ENCODE results near the gene BCCIP. TPM values are rescaled to one million over a fixed set of nuclear protein-coding genes. Genes with fewer than 3 reads are reported as not detected.

The BCCIP gene
- total RNA-seq, 1 experiment from 2014 or later = 30.1 TPM

- Histone ChIP-seq H3K9me2 (replicated peaks; ENCODE audit: insufficient read depth, low read length) (no peaks in the 10 kb centered on the region), H3K4me3 (ENCODE audit: low read length) (no peak overlapping the region), H3K9me3 (ENCODE audit: low read length) (no peaks in the 10 kb centered on the region), H2AFZ (ENCODE audit: low read length) (no peak overlapping the region), H4K20me1 (ENCODE audit: insufficient read depth, low read depth, low read length) (0 out of 2 replicates have a peak, but pooled peaks cover 3% of the 10 kb centered on the region), H3K27ac (ENCODE audit: low read length) (no peak overlapping the region), H3K79me2 (ENCODE audit: low read length) (no peaks in the 10 kb centered on the region), H3K27me3 (ENCODE audit: low read length) (no peaks in the 10 kb centered on the region), H3K4me2 (ENCODE audit: low read depth, low read length, poor library complexity, severe bottlenecking) (no peak overlapping the region), H3K36me3 (ENCODE audit: insufficient read depth, low read length) (no peaks in the 10 kb centered on the region), H3K4me1 (ENCODE audit: low read length) (peaks cover 22% of the 10 kb centered on the region), H3K9ac (ENCODE audit: low read length) (no peak overlapping the region)
- DNase-seq = no peak
These were observed 42.0 kb upstream of the BCCIP start for GRCh38 chr10:125781374-125781773.

DNA sequence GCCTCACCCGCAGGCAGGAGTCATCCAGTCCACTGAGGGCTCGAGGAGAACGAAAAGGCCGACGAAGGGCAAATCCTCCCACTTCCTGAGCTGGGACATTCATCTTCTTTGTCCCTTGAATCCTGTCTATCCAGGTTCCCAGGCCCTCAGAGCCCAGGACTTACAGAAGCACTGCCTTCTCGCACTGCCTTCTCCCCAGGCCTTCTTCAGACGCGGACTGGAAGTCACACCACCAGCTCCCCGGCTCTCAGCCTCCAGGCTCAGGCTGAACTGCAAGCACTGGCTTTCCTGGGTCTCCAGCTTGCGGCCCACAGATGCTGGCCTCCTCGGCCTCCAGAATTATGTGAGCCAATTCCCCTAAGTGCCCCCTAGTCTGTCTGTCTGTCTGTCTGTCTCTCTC, 41.3 kb upstream of the BCCIP start:
- no peaks in the 10 kb centered on the region for H3K79me2 ChIP-seq (ENCODE audit: low read length)
- no peak overlapping the region for H2AFZ ChIP-seq (ENCODE audit: low read length)
- no peak overlapping the region for H3K4me3 ChIP-seq (ENCODE audit: low read length)
- no peaks in the 10 kb centered on the region for H3K27me3 ChIP-seq (ENCODE audit: low read length)
- H3K9ac ChIP-seq (ENCODE audit: low read length) = no peak overlapping the region
- no peaks in the 10 kb centered on the region for H3K9me2 ChIP-seq (replicated peaks; ENCODE audit: insufficient read depth, low read length)
- DNase-seq = no peak
- H3K4me2 ChIP-seq (ENCODE audit: low read depth, low read length, poor library complexity, severe bottlenecking) = no peak overlapping the region
- no peaks in the 10 kb centered on the region for H3K9me3 ChIP-seq (ENCODE audit: low read length)
- 0 out of 2 replicates have a peak, but pooled peaks cover 3% of the 10 kb centered on the region for H4K20me1 ChIP-seq (ENCODE audit: insufficient read depth, low read depth, low read length)
- peaks cover 22% of the 10 kb centered on the region for H3K4me1 ChIP-seq (ENCODE audit: low read length)
- no peaks in the 10 kb centered on the region for H3K36me3 ChIP-seq (ENCODE audit: insufficient read depth, low read length)
- no peak overlapping the region for H3K27ac ChIP-seq (ENCODE audit: low read length)

DNA sequence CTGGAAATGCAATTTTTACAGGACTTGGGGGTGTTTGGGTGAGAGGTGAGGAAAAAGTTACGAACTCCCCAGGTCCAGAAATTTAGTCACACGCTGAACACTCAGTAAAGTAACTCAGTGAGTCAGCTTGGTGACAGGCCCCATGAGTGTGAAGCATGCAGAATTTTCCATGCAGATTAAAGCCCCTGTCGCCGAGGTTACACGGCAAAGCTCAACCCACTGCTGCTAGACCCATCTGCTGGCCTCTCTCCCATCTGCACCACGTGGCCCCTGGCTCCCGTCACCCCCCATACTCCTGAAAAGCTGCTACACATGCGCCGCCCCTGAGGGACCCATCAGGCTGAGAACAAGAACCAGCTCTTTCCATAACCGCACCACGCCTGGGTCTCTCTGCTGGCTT, 40.7 kb upstream of the BCCIP start:
- Histone ChIP-seq H3K27me3 (ENCODE audit: low read length) (no peaks in the 10 kb centered on the region), H3K4me1 (ENCODE audit: low read length) (peaks cover 22% of the 10 kb centered on the region)

GRCh38 chr10:125783408-125783807, 39.9 kb upstream of the BCCIP start:
- DNase-seq = no peak
- H4K20me1 ChIP-seq (ENCODE audit: insufficient read depth, low read depth, low read length) = 0 out of 2 replicates have a peak, but pooled peaks cover 3% of the 10 kb centered on the region
- H3K4me1 ChIP-seq (ENCODE audit: low read length) = peaks cover 22% of the 10 kb centered on the region
- no peak overlapping the region for H3K27ac ChIP-seq (ENCODE audit: low read length)
- no peak overlapping the region for H2AFZ ChIP-seq (ENCODE audit: low read length)
- no peaks in the 10 kb centered on the region for H3K9me2 ChIP-seq (replicated peaks; ENCODE audit: insufficient read depth, low read length)
- H3K36me3 ChIP-seq (ENCODE audit: insufficient read depth, low read length) = no peaks in the 10 kb centered on the region
- H3K9ac ChIP-seq (ENCODE audit: low read length) = no peak overlapping the region
- no peak overlapping the region for H3K4me2 ChIP-seq (ENCODE audit: low read depth, low read length, poor library complexity, severe bottlenecking)
- H3K79me2 ChIP-seq (ENCODE audit: low read length) = no peaks in the 10 kb centered on the region
- H3K27me3 ChIP-seq (ENCODE audit: low read length) = no peaks in the 10 kb centered on the region
- H3K4me3 ChIP-seq (ENCODE audit: low read length) = no peak overlapping the region
- no peaks in the 10 kb centered on the region for H3K9me3 ChIP-seq (ENCODE audit: low read length)

More for the DNA sequence above, 40.7 kb upstream of the BCCIP start:
- H3K27ac ChIP-seq (ENCODE audit: low read length) = no peak overlapping the region
- no peaks in the 10 kb centered on the region for H3K9me2 ChIP-seq (replicated peaks; ENCODE audit: insufficient read depth, low read length)
- no peak for DNase-seq
- H3K4me3 ChIP-seq (ENCODE audit: low read length) = no peak overlapping the region
- no peaks in the 10 kb centered on the region for H3K79me2 ChIP-seq (ENCODE audit: low read length)
- 0 out of 2 replicates have a peak, but pooled peaks cover 3% of the 10 kb centered on the region for H4K20me1 ChIP-seq (ENCODE audit: insufficient read depth, low read depth, low read length)
- no peak overlapping the region for H3K4me2 ChIP-seq (ENCODE audit: low read depth, low read length, poor library complexity, severe bottlenecking)
- no peaks in the 10 kb centered on the region for H3K36me3 ChIP-seq (ENCODE audit: insufficient read depth, low read length)
- no peaks in the 10 kb centered on the region for H3K9me3 ChIP-seq (ENCODE audit: low read length)
- H2AFZ ChIP-seq (ENCODE audit: low read length) = no peak overlapping the region
- H3K9ac ChIP-seq (ENCODE audit: low read length) = no peak overlapping the region

DNA sequence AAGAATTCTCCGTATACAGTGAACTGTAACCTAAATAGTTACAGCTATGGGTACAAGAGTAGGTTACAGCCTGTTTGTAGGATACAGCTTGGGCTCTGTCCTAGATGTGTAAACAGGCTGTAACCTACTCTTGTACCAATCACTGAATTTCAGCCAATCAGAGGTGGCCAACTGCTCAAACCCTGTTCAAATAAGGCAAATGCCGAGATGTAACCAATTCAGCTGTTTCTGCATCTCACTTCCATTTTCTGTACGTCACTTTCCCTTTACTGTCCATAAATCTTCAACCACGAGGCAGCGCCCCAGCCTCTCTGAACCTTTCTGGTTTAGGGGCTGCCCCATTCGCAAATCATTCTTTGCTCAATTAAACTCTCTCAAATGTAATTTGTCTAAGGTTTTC, 39.4 kb upstream of the BCCIP start:
- no peaks in the 10 kb centered on the region for H3K9me3 ChIP-seq (ENCODE audit: low read length)
- H2AFZ ChIP-seq (ENCODE audit: low read length) = no peak overlapping the region
- H3K4me3 ChIP-seq (ENCODE audit: low read length) = no peak overlapping the region
- no peak overlapping the region for H3K27ac ChIP-seq (ENCODE audit: low read length)
- no peak for DNase-seq
- H3K9ac ChIP-seq (ENCODE audit: low read length) = no peak overlapping the region
- H3K9me2 ChIP-seq (replicated peaks; ENCODE audit: insufficient read depth, low read length) = no peaks in the 10 kb centered on the region
- no peaks in the 10 kb centered on the region for H3K27me3 ChIP-seq (ENCODE audit: low read length)
- peaks cover 22% of the 10 kb centered on the region for H3K4me1 ChIP-seq (ENCODE audit: low read length)
- 0 out of 2 replicates have a peak, but pooled peaks cover 3% of the 10 kb centered on the region for H4K20me1 ChIP-seq (ENCODE audit: insufficient read depth, low read depth, low read length)
- no peak overlapping the region for H3K4me2 ChIP-seq (ENCODE audit: low read depth, low read length, poor library complexity, severe bottlenecking)
- H3K79me2 ChIP-seq (ENCODE audit: low read length) = no peaks in the 10 kb centered on the region
- no peaks in the 10 kb centered on the region for H3K36me3 ChIP-seq (ENCODE audit: insufficient read depth, low read length)

DNA sequence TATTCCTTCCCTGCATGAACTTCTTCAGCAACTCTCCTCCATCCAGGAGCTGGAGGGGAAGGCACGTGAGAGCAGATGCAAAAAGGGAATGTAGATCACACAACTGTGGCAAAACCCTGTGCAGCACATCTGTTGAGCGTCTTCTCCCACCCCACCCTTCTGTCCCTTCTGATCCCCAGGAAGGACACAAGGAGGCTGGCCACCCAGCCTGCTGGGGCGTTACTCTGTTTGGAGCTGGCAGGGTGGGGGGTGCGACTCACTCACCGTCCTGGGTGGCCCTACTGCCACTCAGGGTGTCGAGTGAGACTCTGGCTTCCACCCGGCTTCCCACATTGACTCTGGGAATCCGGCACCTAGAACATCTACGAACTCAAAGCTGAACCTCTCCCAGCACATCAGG, 37.6 kb upstream of the BCCIP start:
- Histone ChIP-seq H3K9ac (ENCODE audit: low read length) (no peak overlapping the region), H3K9me3 (ENCODE audit: low read length) (no peaks in the 10 kb centered on the region), H4K20me1 (ENCODE audit: insufficient read depth, low read depth, low read length) (0 out of 2 replicates have a peak, but pooled peaks cover 3% of the 10 kb centered on the region), H3K27me3 (ENCODE audit: low read length) (no peaks in the 10 kb centered on the region), H2AFZ (ENCODE audit: low read length) (no peak overlapping the region), H3K36me3 (ENCODE audit: insufficient read depth, low read length) (no peaks in the 10 kb centered on the region), H3K27ac (ENCODE audit: low read length) (no peak overlapping the region), H3K79me2 (ENCODE audit: low read length) (no peaks in the 10 kb centered on the region), H3K4me2 (ENCODE audit: low read depth, low read length, poor library complexity, severe bottlenecking) (no peak overlapping the region), H3K4me3 (ENCODE audit: low read length) (no peak overlapping the region), H3K9me2 (replicated peaks; ENCODE audit: insufficient read depth, low read length) (no peaks in the 10 kb centered on the region), H3K4me1 (ENCODE audit: low read length) (peaks cover 4% of the 10 kb centered on the region)
- DNase-seq = no peak

DNA sequence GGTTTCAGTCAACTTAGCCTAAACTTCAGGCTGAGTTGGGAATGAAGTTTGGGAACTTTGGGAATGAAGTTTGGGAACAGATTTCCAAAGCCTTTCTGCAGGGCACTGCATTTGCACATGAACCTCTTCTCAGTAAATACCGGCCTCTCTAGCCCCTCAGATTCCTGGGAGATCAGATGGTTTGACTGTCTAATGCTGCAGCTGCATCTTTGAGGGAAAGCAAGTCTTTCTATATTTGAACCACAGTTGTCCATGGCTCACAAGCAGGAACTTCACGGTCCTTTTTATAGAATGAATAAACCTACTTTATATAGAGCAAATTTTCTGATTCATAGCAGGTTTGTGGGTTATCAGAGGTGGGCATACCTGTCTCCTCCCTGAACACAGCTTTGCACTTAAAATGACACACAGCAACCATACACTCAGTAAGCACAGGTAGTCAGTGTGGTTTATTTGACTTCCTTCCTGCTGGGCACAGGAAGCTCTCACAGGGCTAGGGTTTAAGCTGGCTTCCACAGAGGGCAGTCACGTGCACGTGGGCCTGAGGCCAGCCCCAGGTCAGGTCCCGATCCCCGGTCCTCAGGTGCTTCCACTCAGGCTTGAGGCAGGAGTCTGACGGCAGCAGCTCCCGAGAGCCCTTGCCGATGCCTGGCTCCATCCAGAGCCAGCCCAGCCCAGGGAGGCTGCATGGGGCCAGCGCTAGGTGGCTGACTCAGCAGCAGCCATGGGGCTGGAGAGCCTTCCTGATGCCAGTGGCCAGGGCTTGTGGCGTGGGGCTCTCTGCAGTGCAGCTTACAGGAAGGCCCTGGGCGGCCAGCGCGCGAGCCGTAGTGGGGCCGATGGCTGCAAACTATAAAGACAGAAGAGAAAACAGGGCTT, 35.0 kb upstream of the BCCIP start:
- H3K9me2 ChIP-seq (replicated peaks; ENCODE audit: insufficient read depth, low read length) = no peaks in the 10 kb centered on the region
- DNase-seq = no peak
- no peak overlapping the region for H3K27ac ChIP-seq (ENCODE audit: low read length)
- peaks cover 4% of the 10 kb centered on the region; the same call in 1 of the 2 replicates for H3K36me3 ChIP-seq (ENCODE audit: insufficient read depth, low read length)
- H3K79me2 ChIP-seq (ENCODE audit: low read length) = no peaks in the 10 kb centered on the region
- H3K9ac ChIP-seq (ENCODE audit: low read length) = no peak overlapping the region
- H3K4me2 ChIP-seq (ENCODE audit: low read depth, low read length, poor library complexity, severe bottlenecking) = no peak overlapping the region
- no peaks in the 10 kb centered on the region for H3K9me3 ChIP-seq (ENCODE audit: low read length)
- no peak overlapping the region for H3K4me3 ChIP-seq (ENCODE audit: low read length)
- H3K27me3 ChIP-seq (ENCODE audit: low read length) = no peaks in the 10 kb centered on the region
- no peak overlapping the region for H2AFZ ChIP-seq (ENCODE audit: low read length)
- peaks cover 3% of the 10 kb centered on the region; the same call in 1 of the 2 replicates for H3K4me1 ChIP-seq (ENCODE audit: low read length)
- 0 out of 2 replicates have a peak, but pooled peaks cover 3% of the 10 kb centered on the region for H4K20me1 ChIP-seq (ENCODE audit: insufficient read depth, low read depth, low read length)

- H3K9me3 ChIP-seq (ENCODE audit: low read length) = no peaks in the 10 kb centered on the region
- DNase-seq = no peak
- H2AFZ ChIP-seq (ENCODE audit: low read length) = no peak overlapping the region
- no peak overlapping the region for H3K27ac ChIP-seq (ENCODE audit: low read length)
- H3K4me1 ChIP-seq (ENCODE audit: low read length) = no peaks in the 10 kb centered on the region
- H3K9ac ChIP-seq (ENCODE audit: low read length) = no peak overlapping the region
- H3K4me3 ChIP-seq (ENCODE audit: low read length) = no peak overlapping the region
- H3K27me3 ChIP-seq (ENCODE audit: low read length) = no peaks in the 10 kb centered on the region
- no peaks in the 10 kb centered on the region for H3K79me2 ChIP-seq (ENCODE audit: low read length)
- H3K4me2 ChIP-seq (ENCODE audit: low read depth, low read length, poor library complexity, severe bottlenecking) = no peak overlapping the region
- no peaks in the 10 kb centered on the region for H3K9me2 ChIP-seq (replicated peaks; ENCODE audit: insufficient read depth, low read length)
- peaks cover 7% of the 10 kb centered on the region for H3K36me3 ChIP-seq (ENCODE audit: insufficient read depth, low read length)
- no peaks in the 10 kb centered on the region for H4K20me1 ChIP-seq (ENCODE audit: insufficient read depth, low read depth, low read length)
These were observed 30.7 kb upstream of the BCCIP start for GRCh38 chr10:125792342-125793300.
